Neural progenitor cell (in vitro differentiated cells): ENCODE measurements around the gene BTRC. TPM values are rescaled to one million over a fixed set of nuclear protein-coding genes. Genes with fewer than 3 reads are reported as not detected.

Experiments
- DNase-seq: peaks from one replicate; pipeline ENCODE4 v3.0.0-alpha.2; 2016; ENCODE audit warnings: low spot score
- H2AFZ ChIP-seq: fragments of 200-600 bp; sonication (generic); replicated peaks from 2 replicates; pipeline ENCODE4 v1.6.1; 2016; ENCODE audit warnings: antibody characterized with exemption
- H3F3A ChIP-seq: fragments of 200-600 bp; sonication (generic); 2 replicates; pipeline ENCODE4 v1.6.1; 2016; ENCODE audit warnings: antibody characterized with exemption, low read depth
- H3K27ac ChIP-seq: fragments of 200-600 bp; sonication (generic); 2 replicates; pipeline ENCODE4 v1.5.1; 2016; ENCODE audit warnings: mild to moderate bottlenecking
- H3K27me3 ChIP-seq: fragments of 200-600 bp; sonication (generic); 2 replicates; pipeline ENCODE4 v1.6.1; 2016; ENCODE audit warnings: mild to moderate bottlenecking, moderate library complexity
- H3K36me3 ChIP-seq: fragments of 200-600 bp; sonication (generic); 2 replicates; pipeline ENCODE4 v1.5.1; 2016
- H3K4me1 ChIP-seq: fragments of 200-600 bp; sonication (generic); 2 replicates; pipeline ENCODE4 v1.6.1; 2016; ENCODE audit warnings: mixed run types
- H3K4me2 ChIP-seq: fragments of 200-600 bp; sonication (generic); 2 replicates; pipeline ENCODE4 v1.6.1; 2016
- H3K4me3 ChIP-seq: fragments of 200-600 bp; sonication (generic); 2 replicates; pipeline ENCODE4 v1.5.1; 2016
- H3K79me2 ChIP-seq: fragments of 200-600 bp; sonication (generic); 2 replicates; pipeline ENCODE4 v1.6.1; 2016; ENCODE audit warnings: low read depth
- H3K9ac ChIP-seq: fragments of 200-600 bp; sonication (generic); 2 replicates; pipeline ENCODE4 v1.6.1; 2016
- H3K9me3 ChIP-seq: fragments of 200-600 bp; sonication (generic); 2 replicates; pipeline ENCODE4 v1.5.1; 2016; ENCODE audit warnings: low read depth
- H4K20me1 ChIP-seq: fragments of 200-600 bp; sonication (generic); 2 replicates; pipeline ENCODE4 v1.6.1; 2016; ENCODE audit warnings: low read depth
- H3K27ac Mint-ChIP-seq: 3 replicates; pipeline ENCODE4 v1.8.0; 2021; ENCODE audit warnings: mixed read lengths
- H3K27me3 Mint-ChIP-seq: 2 replicates; pipeline ENCODE4 v1.8.0; 2022; ENCODE audit warnings: low read depth, mild to moderate bottlenecking, inconsistent platforms, moderate library complexity, mixed read lengths; ENCODE audit not compliant: insufficient read depth
- H3K36me3 Mint-ChIP-seq: 3 replicates; pipeline ENCODE4 v1.8.0; 2021; ENCODE audit warnings: mixed read lengths
- H3K4me1 Mint-ChIP-seq: 3 replicates; pipeline ENCODE4 v1.8.0; 2021; ENCODE audit warnings: mixed read lengths
- H3K4me3 Mint-ChIP-seq: 3 replicates; pipeline ENCODE4 v1.8.0; 2021; ENCODE audit warnings: mild to moderate bottlenecking, moderate library complexity, mixed read lengths
- H3K9me3 Mint-ChIP-seq: 3 replicates; pipeline ENCODE4 v1.8.0; 2020; ENCODE audit warnings: mixed read lengths
- EZH2 ChIP-seq: fragments of 200-600 bp; sonication (generic); IDR thresholded peaks from 2 replicates; pipeline ENCODE4 v1.6.1; 2017; ENCODE audit warnings: antibody characterized with exemption, mild to moderate bottlenecking, moderate library complexity
- EZH2phosphoT487 ChIP-seq: fragments of 200-600 bp; sonication (generic); IDR thresholded peaks from 2 replicates; pipeline ENCODE4 v1.6.1; 2017; ENCODE audit warnings: antibody characterized with exemption
- total RNA-seq: library from RNA; depleted of rRNA; stranded (reverse); fragments of >200 nt; gene quantifications from 2 replicates; pipeline ENCODE4 v1.2.3, GENCODE V29; 2015; ENCODE audit warnings: low replicate concordance
- TF ChIP-seq, protein P1 (sequence below): fragments of 200-600 bp; sonication (generic); IDR thresholded peaks from 2 replicates; pipeline ENCODE4 v1.5.1; 2017; ENCODE audit warnings: antibody characterized with exemption, mild to moderate bottlenecking

Gene BTRC
- total RNA-seq, 1 donor from 2014 or later, result 25.4 TPM

DNA sequence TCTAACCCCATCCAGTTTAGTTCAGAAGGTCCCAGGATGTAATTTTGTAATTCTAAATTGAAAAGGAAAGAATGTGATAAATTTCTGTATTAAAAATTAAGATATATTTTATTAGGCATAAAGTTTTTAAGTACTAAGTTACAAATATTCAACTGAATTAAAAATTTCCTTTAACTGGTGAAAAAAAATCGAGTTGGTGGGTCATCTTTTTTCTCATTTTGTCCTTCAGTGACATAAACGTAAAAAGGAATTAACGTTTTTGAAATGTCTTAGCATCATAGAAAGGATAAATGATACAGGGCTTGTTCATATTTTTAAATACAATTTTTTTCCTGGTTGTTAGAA is 88.5 kb downstream of the BTRC start:
- no peak overlapping the region for H3K4me3 ChIP-seq
- H3K27me3 Mint-ChIP-seq, result no peaks in the 10 kb centered on the region
- H3K27me3 ChIP-seq, result no peaks in the 10 kb centered on the region

DNA sequence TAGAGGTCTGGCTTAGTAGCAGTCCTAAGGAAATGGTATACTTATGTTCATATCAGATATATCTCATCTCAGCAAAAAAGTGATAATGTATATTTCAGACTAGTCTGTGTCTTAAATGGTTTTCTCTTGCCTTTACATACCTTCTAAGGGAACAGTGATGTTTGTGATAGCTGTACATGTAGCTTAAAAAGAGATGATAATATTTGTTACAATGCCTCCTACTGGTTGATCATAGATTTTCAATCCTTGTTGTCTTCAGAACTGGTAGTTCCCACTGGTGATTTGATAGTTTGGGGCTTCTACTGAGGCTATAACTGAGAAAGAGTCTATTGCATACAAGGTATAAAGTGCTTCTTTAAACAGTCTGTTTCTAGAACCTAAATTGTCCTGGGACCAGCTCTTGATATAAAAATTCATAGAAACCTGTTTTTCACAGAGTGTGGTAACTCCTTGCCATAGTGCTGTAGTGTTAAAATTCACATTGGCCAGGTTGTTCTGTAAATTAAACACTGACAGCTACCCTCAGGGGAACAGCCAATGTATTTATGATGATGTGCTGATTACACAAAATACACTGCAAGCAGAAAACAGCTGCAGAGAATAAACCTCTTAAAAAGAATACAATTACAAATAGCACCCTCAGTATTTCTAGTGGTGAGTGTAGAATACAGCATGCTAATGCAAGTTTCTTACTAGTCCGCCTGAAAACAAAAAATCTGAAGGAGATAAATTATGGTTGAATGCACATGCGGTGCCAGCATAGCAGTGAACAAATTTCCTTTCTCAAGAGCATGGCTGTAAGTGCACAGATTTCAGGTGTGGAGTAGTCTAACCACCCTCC is 90.3 kb downstream of the BTRC start:
- Histone ChIP-seq H3K36me3 (no peaks in the 10 kb centered on the region), H3K4me1 (peaks cover 49% of the 10 kb centered on the region), H3F3A (peaks cover 25% of the 10 kb centered on the region), H3K4me2 (no peak overlapping the region), H3K27ac (no peak overlapping the region), H3K9me3 (no peaks in the 10 kb centered on the region), H3K4me3 (no peak overlapping the region), H3K79me2 (peaks cover 4% of the 10 kb centered on the region), H2AFZ (no peak overlapping the region), H4K20me1 (peaks cover 38% of the 10 kb centered on the region), H3K27me3 (no peaks in the 10 kb centered on the region), H3K9ac (no peak overlapping the region)
- no peak for DNase-seq
- Mint-ChIP-seq H3K27me3 (no peaks in the 10 kb centered on the region), H3K4me1 (peaks cover 37% of the 10 kb centered on the region), H3K9me3 (no peaks in the 10 kb centered on the region), H3K4me3 (no peak overlapping the region), H3K27ac (no peak overlapping the region), H3K36me3 (no peaks in the 10 kb centered on the region)
- TF ChIP-seq, protein P1, sequence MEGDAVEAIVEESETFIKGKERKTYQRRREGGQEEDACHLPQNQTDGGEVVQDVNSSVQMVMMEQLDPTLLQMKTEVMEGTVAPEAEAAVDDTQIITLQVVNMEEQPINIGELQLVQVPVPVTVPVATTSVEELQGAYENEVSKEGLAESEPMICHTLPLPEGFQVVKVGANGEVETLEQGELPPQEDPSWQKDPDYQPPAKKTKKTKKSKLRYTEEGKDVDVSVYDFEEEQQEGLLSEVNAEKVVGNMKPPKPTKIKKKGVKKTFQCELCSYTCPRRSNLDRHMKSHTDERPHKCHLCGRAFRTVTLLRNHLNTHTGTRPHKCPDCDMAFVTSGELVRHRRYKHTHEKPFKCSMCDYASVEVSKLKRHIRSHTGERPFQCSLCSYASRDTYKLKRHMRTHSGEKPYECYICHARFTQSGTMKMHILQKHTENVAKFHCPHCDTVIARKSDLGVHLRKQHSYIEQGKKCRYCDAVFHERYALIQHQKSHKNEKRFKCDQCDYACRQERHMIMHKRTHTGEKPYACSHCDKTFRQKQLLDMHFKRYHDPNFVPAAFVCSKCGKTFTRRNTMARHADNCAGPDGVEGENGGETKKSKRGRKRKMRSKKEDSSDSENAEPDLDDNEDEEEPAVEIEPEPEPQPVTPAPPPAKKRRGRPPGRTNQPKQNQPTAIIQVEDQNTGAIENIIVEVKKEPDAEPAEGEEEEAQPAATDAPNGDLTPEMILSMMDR, result peak; percentile 46
- TF ChIP-seq EZH2phosphoT487, result no peak

More for the DNA sequence above, 88.5 kb downstream of the BTRC start:
- Histone ChIP-seq H2AFZ (no peak overlapping the region), H3K27ac (no peak overlapping the region), H3K9me3 (no peaks in the 10 kb centered on the region), H3K9ac (no peak overlapping the region), H3K4me1 (peaks cover 54% of the 10 kb centered on the region), H3K4me2 (no peak overlapping the region), H3K79me2 (peaks cover 4% of the 10 kb centered on the region), H4K20me1 (peaks cover 45% of the 10 kb centered on the region), H3F3A (peaks cover 36% of the 10 kb centered on the region), H3K36me3 (no peaks in the 10 kb centered on the region)
- Mint-ChIP-seq H3K36me3 (no peaks in the 10 kb centered on the region), H3K27ac (no peak overlapping the region), H3K9me3 (no peaks in the 10 kb centered on the region), H3K4me3 (peak overlapping the region; percentile 1), H3K4me1 (peaks cover 48% of the 10 kb centered on the region)
- TF ChIP-seq EZH2 (no peak), EZH2phosphoT487 (no peak)
- TF ChIP-seq, protein P1, result no peak
- DNase-seq, result no peak

DNA sequence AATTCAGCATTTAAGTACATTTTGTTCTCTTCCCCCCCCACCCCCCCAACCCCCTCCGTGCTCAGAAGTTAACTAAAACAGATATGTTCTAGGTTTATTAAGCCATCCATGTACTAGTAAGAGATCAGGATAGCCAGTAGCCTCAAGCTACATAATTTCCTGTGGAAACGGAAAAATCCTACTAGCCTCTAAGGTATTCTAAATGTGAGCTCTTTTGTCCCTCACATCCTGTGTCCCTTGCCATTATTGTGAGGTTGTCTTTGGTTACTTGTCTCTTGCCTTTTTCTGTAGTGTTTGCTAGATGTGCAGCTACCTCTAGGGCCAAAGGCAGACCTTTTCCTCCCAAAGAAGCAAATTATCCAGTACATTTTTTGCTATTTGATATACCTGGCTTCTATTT is 92.1 kb downstream of the BTRC start:
- peaks cover 30% of the 10 kb centered on the region for H4K20me1 ChIP-seq
- no peaks in the 10 kb centered on the region for H3K9me3 ChIP-seq
- no peaks in the 10 kb centered on the region for H3K36me3 ChIP-seq
- Mint-ChIP-seq H3K27ac (no peak overlapping the region), H3K27me3 (peaks cover 2% of the 10 kb centered on the region), H3K4me1 (peaks cover 41% of the 10 kb centered on the region), H3K4me3 (no peak overlapping the region), H3K9me3 (no peaks in the 10 kb centered on the region), H3K36me3 (no peaks in the 10 kb centered on the region)
- H3K4me3 ChIP-seq, result no peak overlapping the region
- peaks cover 61% of the 10 kb centered on the region for H3K4me1 ChIP-seq
- peak; percentile 27 for DNase-seq
- H3K27ac ChIP-seq, result no peak overlapping the region
- H3F3A ChIP-seq, result peaks cover 19% of the 10 kb centered on the region
- TF ChIP-seq EZH2, result no peak
- peak overlapping the region; percentile 56 for H3K4me2 ChIP-seq
- H3K9ac ChIP-seq, result no peak overlapping the region
- H2AFZ ChIP-seq, result no peak overlapping the region
- no peaks in the 10 kb centered on the region for H3K27me3 ChIP-seq
- H3K79me2 ChIP-seq, result peaks cover 4% of the 10 kb centered on the region

DNA sequence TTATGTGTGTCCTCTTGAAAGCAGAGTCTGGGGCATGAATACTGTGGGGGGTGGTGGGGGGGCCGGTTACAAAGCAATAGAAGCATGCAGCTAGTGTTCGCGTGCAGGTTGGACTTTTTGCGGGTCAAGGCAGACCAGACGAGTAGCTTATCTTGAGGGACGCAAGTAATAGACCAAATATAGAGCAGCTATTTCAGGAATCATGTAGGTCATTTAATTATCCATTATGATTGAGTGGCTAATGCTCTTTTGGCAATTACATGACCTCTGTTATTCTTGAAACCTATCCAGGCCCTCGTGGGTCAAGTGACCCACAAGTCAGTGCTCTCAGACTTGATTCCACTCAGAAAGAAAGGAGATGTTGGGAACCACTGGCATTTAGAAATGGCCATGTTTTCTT is 93.0 kb downstream of the BTRC start:
- Histone ChIP-seq H3K4me1 (peaks cover 61% of the 10 kb centered on the region), H3K27me3 (no peaks in the 10 kb centered on the region), H3K9me3 (no peaks in the 10 kb centered on the region), H3K9ac (no peak overlapping the region), H3F3A (peaks cover 15% of the 10 kb centered on the region), H4K20me1 (peaks cover 22% of the 10 kb centered on the region), H3K79me2 (peaks cover 4% of the 10 kb centered on the region), H3K36me3 (no peaks in the 10 kb centered on the region), H3K4me3 (no peak overlapping the region), H3K27ac (no peak overlapping the region), H3K4me2 (peak overlapping the region; percentile 56), H2AFZ (no peak overlapping the region)
- Mint-ChIP-seq H3K36me3 (no peaks in the 10 kb centered on the region), H3K27me3 (peaks cover 2% of the 10 kb centered on the region), H3K4me3 (no peak overlapping the region), H3K27ac (no peak overlapping the region), H3K4me1 (peaks cover 49% of the 10 kb centered on the region), H3K9me3 (no peaks in the 10 kb centered on the region)
- TF ChIP-seq, protein P1, result no peak
- TF ChIP-seq EZH2 (no peak), EZH2phosphoT487 (no peak)
- no peak for DNase-seq
